VCaP (cell line): ENCODE data around the gene RIPK4.
A peak's percentile ranks its signal among the peaks of the same experiment; 100 is the strongest.

Experiments used
- H3K27ac ChIP-seq: fragments of 450-650 bp; 2 replicates; pipeline ENCODE4 v1.5.1; 2017
- TF ChIP-seq, protein P1 (sequence below): fragments of 450-650 bp; conservative IDR thresholded peaks from 2 replicates; pipeline ENCODE4 v1.5.1; 2017; ENCODE audit warnings: mild to moderate bottlenecking, moderate library complexity

The RIPK4 gene

DNA sequence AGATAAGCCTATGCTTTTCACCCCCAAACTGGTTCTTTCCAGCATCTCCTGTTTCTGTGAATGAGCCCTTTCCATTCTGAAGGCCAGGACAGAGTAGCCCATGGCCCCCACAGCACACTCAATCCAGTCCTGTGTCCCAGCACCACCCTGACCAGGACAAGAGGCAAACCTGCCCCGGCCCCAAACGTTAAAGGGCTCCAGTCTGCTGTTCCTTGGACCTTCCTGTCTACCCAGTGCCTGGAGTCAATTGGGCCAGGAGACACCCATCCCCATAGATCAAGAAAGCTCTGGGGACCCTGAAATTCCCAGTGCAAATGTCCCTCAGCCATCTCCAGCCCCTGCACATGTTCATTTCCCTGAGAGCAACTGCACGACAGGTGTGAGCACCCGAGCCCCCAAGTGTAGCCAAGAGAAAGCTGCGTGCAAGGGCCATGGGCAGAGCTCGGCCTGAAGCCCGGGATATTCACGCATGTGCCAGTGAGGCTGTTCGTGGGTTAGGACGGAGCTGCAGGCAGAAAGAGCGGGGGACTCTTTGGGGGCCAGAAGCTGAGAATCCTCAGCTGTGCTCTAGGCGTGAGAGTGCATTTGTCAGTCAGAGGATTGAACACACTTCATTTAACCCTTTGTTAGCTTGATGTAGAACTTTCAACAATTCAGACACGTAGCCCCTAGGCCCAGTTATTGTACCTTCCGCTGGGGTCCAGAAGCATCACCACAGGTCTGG, 4.2 kb upstream of the RIPK4 start:
- TF ChIP-seq, protein P1, sequence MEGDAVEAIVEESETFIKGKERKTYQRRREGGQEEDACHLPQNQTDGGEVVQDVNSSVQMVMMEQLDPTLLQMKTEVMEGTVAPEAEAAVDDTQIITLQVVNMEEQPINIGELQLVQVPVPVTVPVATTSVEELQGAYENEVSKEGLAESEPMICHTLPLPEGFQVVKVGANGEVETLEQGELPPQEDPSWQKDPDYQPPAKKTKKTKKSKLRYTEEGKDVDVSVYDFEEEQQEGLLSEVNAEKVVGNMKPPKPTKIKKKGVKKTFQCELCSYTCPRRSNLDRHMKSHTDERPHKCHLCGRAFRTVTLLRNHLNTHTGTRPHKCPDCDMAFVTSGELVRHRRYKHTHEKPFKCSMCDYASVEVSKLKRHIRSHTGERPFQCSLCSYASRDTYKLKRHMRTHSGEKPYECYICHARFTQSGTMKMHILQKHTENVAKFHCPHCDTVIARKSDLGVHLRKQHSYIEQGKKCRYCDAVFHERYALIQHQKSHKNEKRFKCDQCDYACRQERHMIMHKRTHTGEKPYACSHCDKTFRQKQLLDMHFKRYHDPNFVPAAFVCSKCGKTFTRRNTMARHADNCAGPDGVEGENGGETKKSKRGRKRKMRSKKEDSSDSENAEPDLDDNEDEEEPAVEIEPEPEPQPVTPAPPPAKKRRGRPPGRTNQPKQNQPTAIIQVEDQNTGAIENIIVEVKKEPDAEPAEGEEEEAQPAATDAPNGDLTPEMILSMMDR, result no peak
- no peak overlapping the region for H3K27ac ChIP-seq

DNA sequence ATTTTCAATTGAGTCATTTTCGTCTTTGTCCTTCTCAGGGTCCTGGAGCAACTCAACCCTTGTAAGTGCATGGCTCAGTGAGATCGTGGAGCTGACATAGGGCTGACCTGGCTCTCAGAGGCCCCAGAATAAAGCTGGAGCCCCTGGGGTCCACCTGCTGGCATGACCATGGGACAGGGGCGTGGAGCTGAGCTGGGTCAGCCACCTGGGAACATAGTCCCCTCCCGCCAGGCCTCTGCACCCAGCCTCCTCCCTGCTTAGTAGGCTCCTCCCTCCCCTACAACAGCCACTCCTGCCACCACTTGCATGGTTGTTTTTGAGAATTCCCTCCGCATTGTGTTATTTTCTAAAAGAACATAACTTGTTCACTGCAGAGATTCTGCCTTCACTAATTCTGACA, 3.1 kb upstream of the RIPK4 start:
- H3K27ac ChIP-seq, result no peak overlapping the region
- TF ChIP-seq, protein P1, result no peak

DNA sequence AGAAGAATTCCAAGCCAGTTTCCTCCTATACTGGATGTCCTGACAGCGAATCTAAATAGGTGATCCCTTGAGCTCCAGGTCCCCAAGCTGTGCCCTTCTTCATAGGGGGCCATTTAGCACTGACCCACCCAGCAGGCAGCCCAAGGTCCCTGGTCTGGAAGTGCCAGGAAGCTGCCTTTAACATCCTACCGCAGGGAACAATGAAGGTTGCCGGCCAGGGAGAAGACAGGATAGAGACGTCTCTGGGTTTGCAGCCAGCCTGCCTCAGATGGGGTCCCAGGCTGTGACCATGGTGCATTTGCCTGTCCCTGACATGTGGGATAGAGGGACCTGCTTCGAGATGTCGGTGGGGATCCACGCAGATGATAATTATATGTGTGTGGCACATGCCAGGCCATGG, 2.7 kb upstream of the RIPK4 start:
- TF ChIP-seq, protein P1, result no peak
- H3K27ac ChIP-seq, result peak overlapping the region; percentile 92; the same call in 1 of the 2 replicates

- TF ChIP-seq, protein P1, result no peak
- H3K27ac ChIP-seq, result peak overlapping the region; percentile 92
Measured at GRCh38 chr21:41769111-41769510, 2.3 kb upstream of the RIPK4 start.

DNA sequence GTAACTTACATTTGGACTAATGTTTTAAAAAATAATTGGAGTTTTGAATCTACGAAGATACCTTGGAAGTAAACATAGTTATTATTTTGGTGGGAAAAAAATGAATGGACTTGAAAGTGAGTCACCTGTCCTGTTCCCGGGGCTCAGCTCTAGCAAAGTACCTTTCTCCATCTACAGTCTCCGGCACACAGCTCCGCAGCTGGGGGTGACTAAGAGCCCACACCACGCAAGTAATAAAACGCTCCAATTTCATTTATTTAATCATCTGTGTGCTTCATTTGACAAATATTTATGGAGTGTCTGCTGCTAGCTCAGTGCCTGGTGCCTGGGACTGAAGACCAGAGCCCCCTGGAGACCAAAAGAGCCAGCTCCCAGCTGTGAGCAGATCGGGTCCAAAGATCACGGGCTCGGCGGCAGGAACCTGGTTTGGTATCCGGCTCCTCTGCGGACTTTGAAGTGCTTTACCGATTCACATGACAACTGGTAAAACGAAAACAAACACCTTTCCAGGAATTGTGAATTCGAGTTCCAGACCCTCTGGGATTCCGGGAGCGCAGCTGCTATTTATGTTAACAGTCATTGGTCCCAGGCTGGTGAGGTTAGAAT, 1.7 kb upstream of the RIPK4 start:
- peak overlapping the region; percentile 92 for H3K27ac ChIP-seq
- TF ChIP-seq, protein P1, result peak; percentile 79

GRCh38 chr21:41767606-41768436, 969 bp upstream of the RIPK4 start:
- TF ChIP-seq, protein P1, result no peak
- H3K27ac ChIP-seq, result peak overlapping the region; percentile 92
